PFSK-1 (cell line): ENCODE measurements around the gene SOBP.

Source experiments
- FOXP2 ChIP-seq: optimal IDR thresholded peaks from 2 replicates; pipeline ENCODE3; 2011; ENCODE audit warnings: borderline replicate concordance, control low read depth, inconsistent platforms; ENCODE audit not compliant: insufficient read depth; ENCODE audit errors: extremely low read length, extremely low read depth
- POLR2AphosphoS5 ChIP-seq: IDR thresholded peaks from 2 replicates; pipeline ENCODE4 v1.6.1; 2012; ENCODE audit warnings: low read depth, mild to moderate bottlenecking, control low read depth, low read length, moderate library complexity
- SIN3A ChIP-seq: IDR thresholded peaks from 2 replicates; pipeline ENCODE4 v1.6.1; 2012; ENCODE audit warnings: mild to moderate bottlenecking, low read length, moderate library complexity, borderline replicate concordance; ENCODE audit not compliant: insufficient read depth
- TAF1 ChIP-seq: IDR thresholded peaks from 2 replicates; pipeline ENCODE4 v1.6.1; 2012; ENCODE audit warnings: low read length, control low read depth, borderline replicate concordance; ENCODE audit not compliant: insufficient read depth
- TF ChIP-seq, protein P1 (sequence below), 2 experiments: IDR thresholded peaks; 2 replicates each; pipeline versions ENCODE4 v1.6.1 to v1.8.0; 2011 to 2012; ENCODE audit warnings: low read depth in 2 of 2, low read length in 2 of 2, control low read depth in 1 of 2, inconsistent platforms in 1 of 2, mild to moderate bottlenecking in 1 of 2, moderate library complexity in 1 of 2; ENCODE audit not compliant: insufficient read depth in 1 of 2

SOBP gene

GRCh38 chr6:107657755-107658461, 168.0 kb downstream of the SOBP start:
- TF ChIP-seq, protein P1, sequence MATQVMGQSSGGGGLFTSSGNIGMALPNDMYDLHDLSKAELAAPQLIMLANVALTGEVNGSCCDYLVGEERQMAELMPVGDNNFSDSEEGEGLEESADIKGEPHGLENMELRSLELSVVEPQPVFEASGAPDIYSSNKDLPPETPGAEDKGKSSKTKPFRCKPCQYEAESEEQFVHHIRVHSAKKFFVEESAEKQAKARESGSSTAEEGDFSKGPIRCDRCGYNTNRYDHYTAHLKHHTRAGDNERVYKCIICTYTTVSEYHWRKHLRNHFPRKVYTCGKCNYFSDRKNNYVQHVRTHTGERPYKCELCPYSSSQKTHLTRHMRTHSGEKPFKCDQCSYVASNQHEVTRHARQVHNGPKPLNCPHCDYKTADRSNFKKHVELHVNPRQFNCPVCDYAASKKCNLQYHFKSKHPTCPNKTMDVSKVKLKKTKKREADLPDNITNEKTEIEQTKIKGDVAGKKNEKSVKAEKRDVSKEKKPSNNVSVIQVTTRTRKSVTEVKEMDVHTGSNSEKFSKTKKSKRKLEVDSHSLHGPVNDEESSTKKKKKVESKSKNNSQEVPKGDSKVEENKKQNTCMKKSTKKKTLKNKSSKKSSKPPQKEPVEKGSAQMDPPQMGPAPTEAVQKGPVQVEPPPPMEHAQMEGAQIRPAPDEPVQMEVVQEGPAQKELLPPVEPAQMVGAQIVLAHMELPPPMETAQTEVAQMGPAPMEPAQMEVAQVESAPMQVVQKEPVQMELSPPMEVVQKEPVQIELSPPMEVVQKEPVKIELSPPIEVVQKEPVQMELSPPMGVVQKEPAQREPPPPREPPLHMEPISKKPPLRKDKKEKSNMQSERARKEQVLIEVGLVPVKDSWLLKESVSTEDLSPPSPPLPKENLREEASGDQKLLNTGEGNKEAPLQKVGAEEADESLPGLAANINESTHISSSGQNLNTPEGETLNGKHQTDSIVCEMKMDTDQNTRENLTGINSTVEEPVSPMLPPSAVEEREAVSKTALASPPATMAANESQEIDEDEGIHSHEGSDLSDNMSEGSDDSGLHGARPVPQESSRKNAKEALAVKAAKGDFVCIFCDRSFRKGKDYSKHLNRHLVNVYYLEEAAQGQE (IDR thresholded peaks at IDR 0.05; ENCODE audit: insufficient read depth in 1 of 2, low read depth in 2 of 2, low read length in 2 of 2), result 0 out of 4 replicates have a peak, but pooled peaks of 1 of the 2 experiments have one; percentile 38
- TF ChIP-seq POLR2AphosphoS5 (no peak), FOXP2 (peak; percentile 64), TAF1 (no peak), SIN3A (peak; percentile 46; the same call in 1 of the 2 replicates)

GRCh38 chr6:107658920-107659865, 169.3 kb downstream of the SOBP start:
- TF ChIP-seq FOXP2 (no peak), SIN3A (no peak), POLR2AphosphoS5 (no peak), TAF1 (no peak)
- TF ChIP-seq, protein P1 (IDR thresholded peaks at IDR 0.05; ENCODE audit: insufficient read depth in 1 of 2, low read depth in 2 of 2, low read length in 2 of 2), result no peak

DNA sequence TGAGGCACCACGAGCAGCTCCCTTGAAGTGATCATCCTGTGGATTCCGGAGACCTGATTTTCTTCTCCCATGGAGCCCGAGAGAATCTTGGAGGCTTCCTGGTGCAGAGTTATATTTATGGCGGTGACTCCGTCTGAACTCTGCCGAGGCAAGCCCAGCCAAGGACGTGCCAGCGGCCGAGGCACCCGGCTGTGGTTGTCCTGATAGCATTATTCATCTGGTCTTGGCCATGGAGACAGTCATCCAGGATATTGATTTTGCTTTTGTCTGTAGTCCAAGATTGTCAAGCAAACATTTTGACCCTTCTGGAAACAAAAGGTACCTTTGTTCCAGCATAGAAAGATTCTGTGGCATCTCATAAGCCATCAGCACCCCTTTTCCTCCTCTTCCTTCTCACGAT, 170.9 kb downstream of the SOBP start:
- TF ChIP-seq FOXP2 (no peak), POLR2AphosphoS5 (no peak), SIN3A (no peak), TAF1 (no peak)
- TF ChIP-seq, protein P1 (IDR thresholded peaks at IDR 0.05; ENCODE audit: insufficient read depth in 1 of 2, low read depth in 2 of 2, low read length in 2 of 2), result no peak

DNA sequence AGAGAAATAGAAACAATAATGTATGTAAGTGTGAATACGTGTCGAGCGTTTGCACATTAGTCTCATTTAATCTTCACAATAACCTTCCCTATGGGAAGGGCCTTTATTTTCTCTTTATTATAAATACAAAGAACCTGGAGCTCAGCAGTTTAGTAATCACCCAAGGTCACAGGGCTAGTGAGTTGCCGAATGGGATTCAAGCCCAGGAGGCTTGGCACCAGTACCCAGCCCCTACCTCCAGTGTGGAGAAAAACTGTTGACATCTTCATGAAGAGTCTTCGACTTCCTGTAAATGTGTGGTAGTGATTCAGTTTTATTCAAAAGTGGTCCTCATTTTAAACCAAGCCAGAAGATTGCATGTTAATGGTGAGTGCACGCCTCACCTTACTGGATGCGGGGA, 171.4 kb downstream of the SOBP start:
- TF ChIP-seq, protein P1 (IDR thresholded peaks at IDR 0.05; ENCODE audit: insufficient read depth in 1 of 2, low read depth in 2 of 2, low read length in 2 of 2), result no peak
- no peak for TF ChIP-seq POLR2AphosphoS5
